Testis (tissue), 3 donors: ENCODE results near the gene PSMD10. TPM values are rescaled to one million over a fixed set of nuclear protein-coding genes. Genes with fewer than 3 reads are reported as not detected.

ENCODE experiments used
- DNase-seq: peaks from one replicate; pipeline ENCODE4 v3.0.0-alpha.2; 2019
- H3K27ac ChIP-seq, 2 donors: fragments of 200-600 bp; sonication (generic); one replicate each; pipeline ENCODE4 v1.5.1; 2019
- H3K27me3 ChIP-seq: fragments of 200-600 bp; sonication (generic); one replicate; pipeline ENCODE4 v1.5.1; 2019
- H3K36me3 ChIP-seq: fragments of 200-600 bp; sonication (generic); one replicate; pipeline ENCODE4 v1.5.1; 2017; ENCODE audit warnings: low read depth; ENCODE audit errors: missing control alignments
- H3K4me1 ChIP-seq: fragments of 200-600 bp; sonication (generic); one replicate; pipeline ENCODE4 v1.5.1; 2019
- H3K4me3 ChIP-seq, 2 donors: fragments of 200-600 bp; sonication (generic); one replicate each; pipeline ENCODE4 v1.5.1; 2017 to 2019
- H3K9me3 ChIP-seq: fragments of 200-600 bp; sonication (generic); one replicate; pipeline ENCODE4 v1.5.1; 2017
- CTCF ChIP-seq, 3 experiments: fragments of 450-650 bp in 2 of 3; fragments of 200-600 bp in 1 of 3; sonication (generic) in 1 of 3; IDR thresholded peaks; one replicate each; pipeline ENCODE4 v1.5.1; 2016 to 2019; ENCODE audit warnings: antibody characterized with exemption in 3 of 3, mild to moderate bottlenecking in 2 of 3, moderate library complexity in 1 of 3
- POLR2A ChIP-seq: fragments of 450-650 bp; IDR thresholded peaks from one replicate; pipeline ENCODE4 v1.6.1; 2017; ENCODE audit warnings: antibody characterized with exemption, mild to moderate bottlenecking, moderate library complexity
- WGBS, 2 donors: methylation state at CpG; one replicate each; pipeline ENCODE4 v1.1.5; 2018; 5-methylcytosine and 5-hydroxymethylcytosine counted together
- intact Hi-C: fragments of 100-400 bp; cut with DNase I; formaldehyde crosslinking; loops from one replicate; pipeline ENCODE4 v1.15.1; 2023; ENCODE audit warnings: low total_unique reads
- polyA plus RNA-seq: library from polyadenylated mRNA; stranded (reverse); fragments of 350-450 nt; fragmentation: Illumina TruSeq; extraction: RNeasy Lipid Tissue Mini Kit (QIAGEN cat#74804); gene quantifications from one replicate; pipeline ENCODE4 v1.2.3, GENCODE V29; 2014; ENCODE audit warnings: low read depth, low replicate concordance; ENCODE audit not compliant: insufficient read depth
- total RNA-seq, 2 donors: library from RNA; depleted of rRNA; stranded (reverse); fragments of >200 nt; gene quantifications; one replicate each; pipeline ENCODE4 v1.2.3, GENCODE V29; 2016

Gene PSMD10
- total and polyA plus RNA-seq, 3 donors from 2014 or later, result 49.8 to 64.3 (median 53.4) TPM

DNA sequence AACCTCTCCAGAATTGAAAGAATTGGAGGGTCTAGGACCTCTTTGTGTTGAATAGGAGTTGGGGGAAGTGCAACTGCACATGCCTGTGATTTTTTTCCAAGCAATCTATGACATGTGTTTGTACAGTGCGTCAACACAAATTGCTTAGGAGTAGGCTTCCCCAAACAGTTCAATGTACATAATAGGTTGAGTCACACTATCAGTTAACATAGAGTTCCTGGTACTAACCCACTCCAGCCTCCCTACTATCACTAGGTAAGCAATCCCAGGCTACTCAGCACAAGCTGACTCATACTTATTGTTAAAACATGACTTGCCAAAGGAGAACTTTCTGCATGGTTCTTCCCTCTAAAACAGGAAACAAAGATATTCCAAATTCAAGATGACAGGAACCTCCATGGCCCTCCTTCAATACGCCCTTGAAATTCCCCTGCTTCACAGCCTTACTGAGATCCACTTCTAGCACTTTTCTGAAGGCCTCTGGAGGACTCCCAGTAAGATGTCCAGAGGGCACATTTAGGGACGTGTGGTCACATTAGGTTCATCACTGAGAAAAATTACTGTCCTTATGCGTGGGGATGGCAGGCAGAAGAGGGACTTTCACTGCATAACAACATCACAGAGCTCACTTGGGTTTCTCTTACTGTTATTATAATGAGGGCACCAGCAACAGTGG, 54.9 kb downstream of the PSMD10 start:
- H3K4me1 ChIP-seq, result no peaks in the 10 kb centered on the region
- H3K9me3 ChIP-seq, result no peaks in the 10 kb centered on the region
- H3K27me3 ChIP-seq, result no peaks in the 10 kb centered on the region
- DNase-seq, result no peak
- intact Hi-C loops, result no loop called here
- WGBS, 2 donors, result 92 to 100% methylated on average over 1 to 4 of the region's 4 CpGs
- no peak for TF ChIP-seq CTCF (IDR thresholded peaks at IDR 0.05)
- TF ChIP-seq POLR2A, result no peak
- no peak overlapping the region for H3K27ac ChIP-seq
- H3K4me3 ChIP-seq, result no peak overlapping the region
- no peaks in the 10 kb centered on the region for H3K36me3 ChIP-seq

GRCh38 chrX:108034725-108035124, 56.6 kb downstream of the PSMD10 start:
- TF ChIP-seq POLR2A (no peak), CTCF (IDR thresholded peaks at IDR 0.05) (no peak)
- no peaks in the 10 kb centered on the region for H3K4me1 ChIP-seq
- WGBS, 2 donors, result 86 to 90% methylated on average over 3 of the region's 3 CpGs

More at GRCh38 chrX:108034725-108035124, 56.6 kb downstream of the PSMD10 start:
- DNase-seq, result no peak
- H3K27ac ChIP-seq, result no peak overlapping the region
- no peaks in the 10 kb centered on the region for H3K36me3 ChIP-seq
- no peaks in the 10 kb centered on the region for H3K9me3 ChIP-seq
- intact Hi-C loops, result no loop called here
- no peak overlapping the region for H3K4me3 ChIP-seq
- H3K27me3 ChIP-seq, result no peaks in the 10 kb centered on the region

Other genes starting within 250 kb of the PSMD10 start
- gene TEX13B, start 109.2 kb downstream of the PSMD10 start, total RNA-seq, result 1 to 10 TPM in 1 of 2 donors, under 1 TPM in 1; 0.81 to 1.7 TPM
- 0.34 TPM for gene TEX13B, start 109.2 kb downstream of the PSMD10 start, polyA plus RNA-seq
- 100 to 1,000 TPM; 193 to 333 TPM for gene VSIG1, start 46.5 kb downstream of the PSMD10 start, total RNA-seq
- 154 TPM for gene VSIG1, start 46.5 kb downstream of the PSMD10 start, polyA plus RNA-seq
- gene ATG4A, start 236 bp upstream of the PSMD10 start, total RNA-seq, result 1 to 10 TPM; 8.5 to 8.8 TPM
- gene ATG4A, start 236 bp upstream of the PSMD10 start, polyA plus RNA-seq, result 9.0 TPM